ENCODE data around the gene SHISA7.

Gene SHISA7

GRCh38 chr19:55443045-55443823 is at the start of gene SHISA7:
SHISA7 (minus strand) TSS chr19:55443300; CDS start chr19:55442863, 437 bp downstream.
- DNase-seq (ENCODE audit: low read depth in 1 of 2, low spot score in 1 of 2): no peak

- DNase-seq (ENCODE audit: low read depth in 1 of 2, low spot score in 1 of 2): no peak
Measured at GRCh38 chr19:55492362-55492944, 49.4 kb upstream of the SHISA7 start.

GRCh38 chr19:55491546-55492360 is 48.7 kb upstream of the SHISA7 start:
- no peak for DNase-seq (ENCODE audit: low read depth in 1 of 2, low spot score in 1 of 2)

GRCh38 chr19:55490478-55491432 is 47.7 kb upstream of the SHISA7 start:
- DNase-seq (ENCODE audit: low read depth in 1 of 2, low spot score in 1 of 2): no peak

- DNase-seq (ENCODE audit: low read depth in 1 of 2, low spot score in 1 of 2): no peak
Measured at GRCh38 chr19:55489711-55490477, 46.8 kb upstream of the SHISA7 start.

- no peak for DNase-seq (ENCODE audit: low read depth in 1 of 2, low spot score in 1 of 2)
Measured at GRCh38 chr19:55488986-55489710, 46.0 kb upstream of the SHISA7 start.

GRCh38 chr19:55487924-55488687 is 45.0 kb upstream of the SHISA7 start, which contains the start of gene SSC5D:
SSC5D (plus strand) TSS chr19:55488436; CDS start chr19:55488590, 154 bp downstream.
- no peak for DNase-seq (ENCODE audit: low read depth in 1 of 2, low spot score in 1 of 2)

GRCh38 chr19:55486971-55487923 is 44.1 kb upstream of the SHISA7 start:
- peak in 1 of 2 donors; percentile 36 for DNase-seq (ENCODE audit: low read depth in 1 of 2, low spot score in 1 of 2)

- DNase-seq (ENCODE audit: low read depth in 1 of 2, low spot score in 1 of 2): no peak
Measured at GRCh38 chr19:55486043-55486970, 43.2 kb upstream of the SHISA7 start.

GRCh38 chr19:55485439-55486011 is 42.4 kb upstream of the SHISA7 start:
- DNase-seq (ENCODE audit: low read depth in 1 of 2, low spot score in 1 of 2): no peak

- peak; percentile 52 to 56 for DNase-seq (ENCODE audit: low read depth in 1 of 2, low spot score in 1 of 2)
Measured at GRCh38 chr19:55484593-55485438, 41.7 kb upstream of the SHISA7 start, which contains the start of gene NAT14. NAT14 (plus strand) TSS chr19:55485188; CDS start chr19:55485709, 521 bp downstream.

- no peak for DNase-seq (ENCODE audit: low read depth in 1 of 2, low spot score in 1 of 2)
Measured at GRCh38 chr19:55483706-55484592, 40.8 kb upstream of the SHISA7 start.

GRCh38 chr19:55482967-55483705 is 40.0 kb upstream of the SHISA7 start:
- no peak for DNase-seq (ENCODE audit: low read depth in 1 of 2, low spot score in 1 of 2)
